GM12864 (cell line): ENCODE data around the gene KIF6.

Source experiments
- DNase-seq: peaks from one replicate; pipeline ENCODE4 v3.0.0-alpha.2; 2011; ENCODE audit warnings: low read depth
- H3K4me3 ChIP-seq: 2 replicates; pipeline ENCODE4 v1.5.1; 2011; ENCODE audit warnings: mild to moderate bottlenecking, low read depth, low read length, control low read depth
- CTCF ChIP-seq: IDR thresholded peaks from 2 replicates; pipeline ENCODE4 v1.5.1; 2011; ENCODE audit warnings: low read depth, mild to moderate bottlenecking, moderate library complexity, low read length, control low read depth, inconsistent platforms; ENCODE audit errors: missing control alignments

The KIF6 gene

GRCh38 chr6:39521958-39522357, 203.2 kb downstream of the KIF6 start:
- DNase-seq = no peak
- TF ChIP-seq CTCF = no peak
- no peak overlapping the region for H3K4me3 ChIP-seq

GRCh38 chr6:39520916-39521315, 204.3 kb downstream of the KIF6 start:
- TF ChIP-seq CTCF = no peak
- DNase-seq = no peak
- H3K4me3 ChIP-seq = no peak overlapping the region

- H3K4me3 ChIP-seq = no peak overlapping the region
- DNase-seq = no peak
- TF ChIP-seq CTCF = no peak
Measured at GRCh38 chr6:39520411-39520810, 204.8 kb downstream of the KIF6 start.

GRCh38 chr6:39518221-39518620, 207.0 kb downstream of the KIF6 start:
- DNase-seq = no peak

GRCh38 chr6:39517756-39518155, 207.5 kb downstream of the KIF6 start:
- TF ChIP-seq CTCF = no peak
- no peak for DNase-seq
- no peak overlapping the region for H3K4me3 ChIP-seq

More at GRCh38 chr6:39518221-39518620, 207.0 kb downstream of the KIF6 start:
- H3K4me3 ChIP-seq = no peak overlapping the region
- no peak for TF ChIP-seq CTCF

- H3K4me3 ChIP-seq = no peak overlapping the region
- no peak for TF ChIP-seq CTCF
- no peak for DNase-seq
Measured at GRCh38 chr6:39516471-39516870, 208.7 kb downstream of the KIF6 start.

GRCh38 chr6:39515471-39515870, 209.7 kb downstream of the KIF6 start:
- DNase-seq = no peak
- no peak overlapping the region for H3K4me3 ChIP-seq
- no peak for TF ChIP-seq CTCF
